Lung microvascular endothelial cell (primary cell): ENCODE measurements around the gene PPP2R5B. TPM values are rescaled to one million over a fixed set of nuclear protein-coding genes. Genes with fewer than 3 reads are reported as not detected.
"Not testable (repeated sequence)": the region's sequence is repeated elsewhere in the genome, so short reads cannot be mapped to it uniquely, and the experiment has no call there.

Experiments used
- DNase-seq, 2 donors: peaks; one replicate each; pipeline versions ENCODE4 v3.0.0 to v3.0.0-alpha.2; 2010; ENCODE audit warnings: low read depth in 2 of 2
- total RNA-seq: library from RNA; depleted of rRNA; stranded (reverse); fragments of >200 nt; gene quantifications from 2 replicates; pipeline ENCODE4 v1.2.1, GENCODE V29; 2014

Gene PPP2R5B
- total RNA-seq, 1 donor from 2014 or later = 11.5 TPM

DNA sequence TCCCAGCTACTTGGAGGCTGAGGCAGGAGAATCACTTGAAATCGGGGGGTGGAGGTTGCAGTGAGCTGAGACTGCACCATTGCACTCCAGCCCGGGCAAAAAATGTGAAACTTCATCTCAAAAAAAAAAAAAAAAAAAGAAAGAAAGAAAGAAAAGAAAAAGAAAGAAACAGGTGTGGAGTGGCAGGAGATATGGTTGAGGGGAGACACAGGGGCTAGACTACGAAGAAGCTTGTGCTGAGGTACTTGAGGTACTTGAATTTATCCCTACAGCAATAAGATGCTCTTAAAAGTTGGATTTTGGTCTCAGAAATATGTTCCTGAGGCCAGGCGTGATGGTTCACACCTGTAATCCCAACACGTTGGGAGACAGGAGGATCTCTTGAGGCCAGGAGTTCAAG lies 49.6 kb downstream of the PPP2R5B start:
- no peak for DNase-seq

DNA sequence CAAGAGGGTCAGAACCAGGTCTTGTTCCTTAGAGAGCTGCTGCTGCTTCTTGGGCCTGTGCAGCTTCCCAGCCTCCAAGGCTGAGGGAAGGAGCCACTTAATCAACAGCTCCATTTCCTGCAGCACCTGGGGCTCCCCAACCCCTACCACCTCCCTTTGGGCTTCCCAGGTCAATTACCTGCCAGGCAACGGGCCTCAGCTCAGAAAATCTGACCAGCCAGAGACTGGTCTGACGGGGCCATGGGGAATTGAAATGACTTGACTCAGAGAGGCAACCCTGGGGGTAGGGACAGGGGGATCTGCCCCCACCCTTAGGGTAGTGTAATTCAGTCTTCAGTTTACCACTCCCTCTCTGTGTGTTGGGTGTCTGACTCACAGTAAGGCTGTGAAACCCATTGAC lies 52.2 kb downstream of the PPP2R5B start:
- DNase-seq = no peak

DNA sequence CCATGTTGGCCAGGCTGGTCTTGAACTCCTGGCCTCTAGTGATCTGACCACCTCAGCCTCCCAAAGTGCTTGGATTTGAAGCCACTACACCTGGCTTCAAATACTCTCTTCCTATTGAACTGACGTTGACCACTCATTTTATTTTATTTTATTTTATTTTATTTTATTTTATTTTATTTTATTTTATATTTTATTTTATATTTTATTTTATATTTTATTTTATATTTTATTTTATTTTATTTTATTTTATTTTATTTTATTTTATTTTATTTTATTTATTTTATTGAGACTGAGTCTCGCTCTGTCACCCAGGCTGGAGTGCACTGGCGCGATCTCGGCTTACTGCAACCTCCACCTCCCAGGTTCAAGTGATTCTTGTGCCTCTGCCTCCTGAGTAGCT lies 58.9 kb downstream of the PPP2R5B start:
- not testable (repeated sequence) for DNase-seq

Other genes with a start within 250 kb of the PPP2R5B start
- under 0.01 TPM in 1 of 2 replicates, not detected in the other for gene NRXN2, start 201.5 kb upstream of the PPP2R5B start, total RNA-seq
- 1.3 and 4.4 TPM in 2 replicates for gene RASGRP2, start 180.5 kb upstream of the PPP2R5B start, total RNA-seq
- under 0.01 and 0.20 TPM in 2 replicates for gene PYGM, start 164.7 kb upstream of the PPP2R5B start, total RNA-seq
- gene SF1, start 146.1 kb upstream of the PPP2R5B start, total RNA-seq = 43.6 and 63.7 TPM in 2 replicates
- gene MAP4K2, start 121.5 kb upstream of the PPP2R5B start, total RNA-seq = 34.9 and 51.0 TPM in 2 replicates
- 10.5 and 12.5 TPM in 2 replicates for gene MEN1, start 114.1 kb upstream of the PPP2R5B start, total RNA-seq
- 0.22 and 0.79 TPM in 2 replicates for gene CDC42BPG, start 80.0 kb upstream of the PPP2R5B start, total RNA-seq
- gene EHD1, start 46.1 kb upstream of the PPP2R5B start, total RNA-seq = 27.6 and 33.6 TPM in 2 replicates
- 7.6 and 12.1 TPM in 2 replicates for gene ATG2A, start 7.5 kb upstream of the PPP2R5B start, total RNA-seq
- gene GPHA2, start 11.2 kb downstream of the PPP2R5B start, total RNA-seq = not detected in 2 replicates
- gene MAJIN, start 47.4 kb downstream of the PPP2R5B start, total RNA-seq = not detected in 2 replicates
- 0.20 and 0.44 TPM in 2 replicates for gene BATF2, start 72.3 kb downstream of the PPP2R5B start, total RNA-seq
- 95.2 and 145 TPM in 2 replicates for gene ARL2, start 89.5 kb downstream of the PPP2R5B start, total RNA-seq
- gene SNX15, start 102.8 kb downstream of the PPP2R5B start, total RNA-seq = 6.8 and 10.7 TPM in 2 replicates
- 6.8 and 7.5 TPM in 2 replicates for gene SAC3D1, start 116.5 kb downstream of the PPP2R5B start, total RNA-seq
- gene NAALADL1, start 133.9 kb downstream of the PPP2R5B start, total RNA-seq = 9.8 and 12.3 TPM in 2 replicates
- gene CDCA5, start 159.4 kb downstream of the PPP2R5B start, total RNA-seq = 2.0 and 3.9 TPM in 2 replicates
- 20.5 and 24.0 TPM in 2 replicates for gene ZFPL1, start 159.5 kb downstream of the PPP2R5B start, total RNA-seq
- 154 and 265 TPM in 2 replicates for gene VPS51, start 171.5 kb downstream of the PPP2R5B start, total RNA-seq
- 15.3 and 21.4 TPM in 2 replicates for gene TM7SF2, start 187.2 kb downstream of the PPP2R5B start, total RNA-seq
- 4.6 and 9.7 TPM in 2 replicates for gene ZNHIT2, start 193.0 kb downstream of the PPP2R5B start, total RNA-seq
- 355 and 442 TPM in 2 replicates for gene FAU, start 197.4 kb downstream of the PPP2R5B start, total RNA-seq
- gene MRPL49, start 197.6 kb downstream of the PPP2R5B start, total RNA-seq = 39.2 and 41.3 TPM in 2 replicates
- gene SYVN1, start 209.8 kb downstream of the PPP2R5B start, total RNA-seq = 4.1 and 10.1 TPM in 2 replicates
- gene SPDYC, start 245.5 kb downstream of the PPP2R5B start, total RNA-seq = not detected in 2 replicates